ENCODE results near the gene TCF4. TPM values are rescaled to one million over a fixed set of nuclear protein-coding genes. Genes with fewer than 3 reads are reported as not detected.

The TCF4 gene
- 353 and 361 TPM in 2 replicates for total RNA-seq
- 218 TPM for total RNA-seq (2013)
- polyA plus RNA-seq: 68.5 and 96.5 TPM in 2 replicates
- 230 and 297 TPM in 2 replicates for polyA minus RNA-seq

DNA sequence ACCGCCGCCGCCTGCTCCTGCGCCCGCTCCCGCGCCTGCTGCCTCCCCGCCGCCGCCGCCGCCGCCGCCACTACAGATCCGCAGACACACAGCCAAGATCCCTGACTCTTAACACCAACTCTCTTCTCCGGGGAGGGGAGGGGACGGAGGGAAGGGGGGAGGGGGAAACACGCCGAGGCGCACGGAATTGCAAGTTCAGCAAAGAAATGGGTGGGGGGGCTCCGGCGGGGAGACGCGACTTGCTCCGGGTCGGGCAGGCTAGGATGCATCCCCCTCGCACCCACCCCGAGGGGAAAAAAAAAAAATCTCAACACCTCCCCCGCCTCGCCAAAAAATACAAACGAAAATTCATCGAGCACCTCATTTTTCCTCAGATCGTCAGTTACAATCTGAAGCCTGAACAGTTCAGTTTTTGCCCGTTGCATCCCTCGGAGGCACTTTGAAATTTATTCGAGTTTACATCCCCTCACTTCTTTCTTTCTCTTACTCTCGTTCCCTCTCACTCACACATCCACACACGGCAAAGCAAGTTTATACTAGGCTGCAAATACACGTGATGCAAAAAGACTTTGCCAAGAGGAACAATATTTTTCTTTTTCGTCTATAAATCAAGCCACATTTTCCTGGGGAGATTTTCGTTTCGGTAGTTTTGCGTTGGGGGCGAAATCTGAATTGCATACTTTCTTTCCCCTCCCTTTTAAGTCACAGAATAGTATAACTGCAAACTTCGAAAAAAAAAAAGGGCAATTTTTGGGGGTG is at the start of gene TCF4:
TSS of gene TCF4 (minus strand) at position 82 of the 759 bp plus-strand sequence. CDS start 1,076 bp downstream, outside the sequence.
- H3K4me3 ChIP-seq (ENCODE audit: control extremely low read depth in 1 of 5, extremely low read depth in 1 of 5, insufficient read depth in 1 of 5, low read depth in 2 of 5, low read length in 4 of 5): peak within 1 kb of the TSS; percentile 62 to 90 (median 71)
- H3K9me3 ChIP-seq (ENCODE audit: control extremely low read depth in 1 of 3, control insufficient read depth in 2 of 3, insufficient read depth in 1 of 3, low read length in 2 of 3): peaks cover 0 to 4% (median 0%) of the 10 kb centered on the region in 3 donors
- no peaks in the 10 kb centered on the region for H3K9me3 Mint-ChIP-seq (ENCODE audit: insufficient read depth)
- POLR2A ChIA-PET: interaction anchor here (0.7 to 1.0 kb wide), 4 partner anchors 165 to 1319 kb away, joined by 3 read pairs; partner anchors contain the start of gene POLI
- CTCF ChIA-PET: interaction anchor here (0.6 to 1.6 kb wide), 3 partner anchors 80 to 173 kb away, joined by 4 to 8 read pairs (median 7); no protein-coding TSS in a partner anchor
- H3K27ac Mint-ChIP-seq: peak within 1 kb of the TSS; percentile 89
- intact Hi-C loops (cut with micrococcal nuclease): loop anchor here (2.0 to 5.0 kb wide), 7 partner anchors 81 to 1049 kb away; partner anchors contain the start of gene TXNL1
- TF ChIP-seq CTCF (IDR thresholded peaks at IDR 0.05) (no peak), EZH2 (IDR thresholded peaks at IDR 0.05; ENCODE audit: borderline replicate concordance, insufficient read depth, low read depth, low read length, poor library complexity, severe bottlenecking) (no peak)
- no peaks in the 10 kb centered on the region for H4K20me1 ChIP-seq (ENCODE audit: control insufficient read depth, insufficient read depth, low read length, poor library complexity, severe bottlenecking)
- H2AFZ ChIP-seq (ENCODE audit: insufficient read depth, low read depth, low read length, poor library complexity, severe bottlenecking): peak within 1 kb of the TSS; percentile 78
- H3K9ac ChIP-seq (ENCODE audit: low read length): peak within 1 kb of the TSS; percentile 68
- H3K27me3 Mint-ChIP-seq: peaks cover 12% of the 10 kb centered on the region
- H3K27ac ChIP-seq (ENCODE audit: low read length in 2 of 2): peak within 1 kb of the TSS; percentile 61 to 82
- H3K4me3 Mint-ChIP-seq: peak within 1 kb of the TSS; percentile 94
- DNase-seq (peak; percentile 70), ATAC-seq (ENCODE audit: low read depth) (peak; percentile 15)
- peak within 1 kb of the TSS; percentile 78 for H3K4me2 ChIP-seq (replicated peaks; ENCODE audit: low read depth, low read length, poor library complexity, severe bottlenecking)
- under 1% methylated on average over 10 of the region's 46 CpGs for WGBS (ENCODE audit: insufficient coverage)
- peaks cover 0 to 6% (median 2%) of the 10 kb centered on the region in 4 experiments for H3K27me3 ChIP-seq (replicated peaks in 1 of 4; ENCODE audit: control extremely low read depth in 1 of 4, control insufficient read depth in 3 of 4, insufficient read depth in 4 of 4, low read length in 3 of 4)
- no peaks in the 10 kb centered on the region for H3K36me3 ChIP-seq (replicated peaks in 1 of 2; ENCODE audit: control extremely low read depth in 1 of 2, control insufficient read depth in 1 of 2, extremely low read depth in 1 of 2, insufficient read depth in 2 of 2, low read length in 1 of 2)
- H3K79me2 ChIP-seq (ENCODE audit: control insufficient read depth, insufficient read depth, low read length): peaks cover 15% of the 10 kb centered on the region
- H3K4me1 Mint-ChIP-seq: peaks cover 39% of the 10 kb centered on the region
- peaks cover 20 to 21% of the 10 kb centered on the region in 2 donors for H3K4me1 ChIP-seq (ENCODE audit: control insufficient read depth in 2 of 2, insufficient read depth in 2 of 2, low read length in 2 of 2)

- no peaks in the 10 kb centered on the region for H3K79me2 ChIP-seq (ENCODE audit: control insufficient read depth, insufficient read depth, low read length)
- Mint-ChIP-seq H3K4me1 (no peaks in the 10 kb centered on the region), H3K27me3 (no peaks in the 10 kb centered on the region), H3K9me3 (ENCODE audit: insufficient read depth) (peaks cover 8% of the 10 kb centered on the region), H3K27ac (no peak overlapping the region), H3K4me3 (no peak overlapping the region)
- no peak overlapping the region for H2AFZ ChIP-seq (ENCODE audit: insufficient read depth, low read depth, low read length, poor library complexity, severe bottlenecking)
- no peaks in the 10 kb centered on the region for H3K36me3 ChIP-seq (replicated peaks in 1 of 2; ENCODE audit: control extremely low read depth in 1 of 2, control insufficient read depth in 1 of 2, extremely low read depth in 1 of 2, insufficient read depth in 2 of 2, low read length in 1 of 2)
- H3K9me3 ChIP-seq (ENCODE audit: control extremely low read depth in 1 of 3, control insufficient read depth in 2 of 3, insufficient read depth in 1 of 3, low read length in 2 of 3): peaks cover 0 to 2% (median 0%) of the 10 kb centered on the region in 3 donors
- no peak overlapping the region for H3K4me3 ChIP-seq (ENCODE audit: control extremely low read depth in 1 of 5, extremely low read depth in 1 of 5, insufficient read depth in 1 of 5, low read depth in 2 of 5, low read length in 4 of 5)
- no peak for TF ChIP-seq CTCF (IDR thresholded peaks at IDR 0.05)
- TF ChIP-seq EZH2 (IDR thresholded peaks at IDR 0.05; ENCODE audit: borderline replicate concordance, insufficient read depth, low read depth, low read length, poor library complexity, severe bottlenecking): no peak
- ATAC-seq (ENCODE audit: low read depth): no peak
- intact Hi-C loops (cut with micrococcal nuclease): no loop called here
- no peaks in the 10 kb centered on the region for H3K27me3 ChIP-seq (replicated peaks in 1 of 4; ENCODE audit: control extremely low read depth in 1 of 4, control insufficient read depth in 3 of 4, insufficient read depth in 4 of 4, low read length in 3 of 4)
- ChIA-PET CTCF (no interaction called here), POLR2A (no interaction called here)
- WGBS (ENCODE audit: insufficient coverage): 95% methylated on average over 5 of the region's 8 CpGs
- no peak overlapping the region for H3K4me2 ChIP-seq (replicated peaks; ENCODE audit: low read depth, low read length, poor library complexity, severe bottlenecking)
- H4K20me1 ChIP-seq (ENCODE audit: control insufficient read depth, insufficient read depth, low read length, poor library complexity, severe bottlenecking): no peaks in the 10 kb centered on the region
- no peaks in the 10 kb centered on the region for H3K4me1 ChIP-seq (ENCODE audit: control insufficient read depth in 2 of 2, insufficient read depth in 2 of 2, low read length in 2 of 2)
- no peak overlapping the region for H3K27ac ChIP-seq (ENCODE audit: low read length in 2 of 2)
- DNase-seq: no peak
- no peak overlapping the region for H3K9ac ChIP-seq (ENCODE audit: low read length)
These were observed 49.2 kb upstream of the TCF4 start for GRCh38 chr18:55637204-55637603.

All from B cell (primary cell).